Astrocyte (in vitro differentiated cells and primary cell): ENCODE results near the gene SCN1B. TPM values are rescaled to one million over a fixed set of nuclear protein-coding genes. Genes with fewer than 3 reads are reported as not detected.
A peak's percentile ranks its signal among the peaks of the same experiment; 100 is the strongest.
"Not testable (repeated sequence)": the region's sequence is repeated elsewhere in the genome, so short reads cannot be mapped to it uniquely, and the experiment has no call there.

Experiments used
- DNase-seq: peaks from one replicate; pipeline ENCODE4 v3.0.0-alpha.2; 2010; ENCODE audit warnings: low read depth
- FAIRE-seq: peaks from 2 replicates; lab custom pipeline; 2011; peaks lifted over from hg19 to GRCh38; lab: Jason Lieb, UNC
- H2AFZ ChIP-seq: 2 replicates; pipeline ENCODE4 v1.6.0; 2012; ENCODE audit warnings: low read depth, low read length, inconsistent platforms
- H3K27ac ChIP-seq: 2 replicates; pipeline ENCODE4 v1.5.1; 2011; ENCODE audit warnings: low read depth, low read length, inconsistent platforms
- H3K27me3 ChIP-seq: 2 replicates; pipeline ENCODE4 v1.6.0; 2011; ENCODE audit warnings: low read length, inconsistent platforms; ENCODE audit not compliant: insufficient read depth
- H3K36me3 ChIP-seq: 2 replicates; pipeline ENCODE4 v1.5.1; 2011; ENCODE audit warnings: low read length, inconsistent platforms; ENCODE audit not compliant: insufficient read depth
- H3K4me1 ChIP-seq: 2 replicates; pipeline ENCODE4 v1.5.1; 2011; ENCODE audit warnings: low read length, inconsistent platforms; ENCODE audit not compliant: insufficient read depth
- H3K4me2 ChIP-seq: 2 replicates; pipeline ENCODE4 v1.6.0; 2012; ENCODE audit warnings: low read length, inconsistent platforms
- H3K4me3 ChIP-seq: 2 replicates; pipeline ENCODE4 v1.5.1; 2011; ENCODE audit warnings: low read depth, mild to moderate bottlenecking, low read length, inconsistent platforms; ENCODE audit not compliant: insufficient read depth
- H3K79me2 ChIP-seq: 2 replicates; pipeline ENCODE4 v1.6.0; 2012; ENCODE audit warnings: mild to moderate bottlenecking, low read length, inconsistent platforms; ENCODE audit not compliant: insufficient read depth
- H3K9ac ChIP-seq: 2 replicates; pipeline ENCODE4 v1.6.0; 2012; ENCODE audit warnings: mild to moderate bottlenecking, low read length, inconsistent platforms
- H3K9me3 ChIP-seq: 2 replicates; pipeline ENCODE4 v1.5.1; 2012; ENCODE audit warnings: low read depth, mild to moderate bottlenecking, low read length, inconsistent platforms; ENCODE audit not compliant: insufficient read depth
- H4K20me1 ChIP-seq: 2 replicates; pipeline ENCODE4 v1.6.0; 2012; ENCODE audit warnings: low read length, inconsistent platforms; ENCODE audit not compliant: insufficient read depth
- H3K27ac Mint-ChIP-seq: one replicate; pipeline ENCODE4 v1.8.0; 2021; ENCODE audit warnings: mild to moderate bottlenecking, mixed read lengths; ENCODE audit not compliant: unreplicated experiment
- H3K27me3 Mint-ChIP-seq: one replicate; pipeline ENCODE4 v1.8.0; 2021; ENCODE audit warnings: low read depth, mixed read lengths; ENCODE audit not compliant: unreplicated experiment
- H3K36me3 Mint-ChIP-seq: one replicate; pipeline ENCODE4 v1.8.0; 2021; ENCODE audit warnings: low read depth, mixed read lengths; ENCODE audit not compliant: unreplicated experiment
- H3K4me1 Mint-ChIP-seq: one replicate; pipeline ENCODE4 v1.8.0; 2021; ENCODE audit warnings: low read depth, mixed read lengths; ENCODE audit not compliant: unreplicated experiment
- H3K4me3 Mint-ChIP-seq: one replicate; pipeline ENCODE4 v1.8.0; 2021; ENCODE audit warnings: mild to moderate bottlenecking, moderate library complexity, mixed read lengths; ENCODE audit not compliant: unreplicated experiment
- H3K9me3 Mint-ChIP-seq: one replicate; pipeline ENCODE4 v1.8.0; 2021; ENCODE audit warnings: mild to moderate bottlenecking, mixed read lengths; ENCODE audit not compliant: unreplicated experiment
- CTCF ChIP-seq: IDR thresholded peaks from 2 replicates; pipeline ENCODE4 v1.5.1; 2011; ENCODE audit warnings: low read depth, mild to moderate bottlenecking, inconsistent platforms, low read length, moderate library complexity; ENCODE audit not compliant: insufficient read depth
- EZH2 ChIP-seq: IDR thresholded peaks from 2 replicates; pipeline ENCODE4 v1.6.1; 2012; ENCODE audit warnings: mild to moderate bottlenecking, low read length, inconsistent platforms; ENCODE audit not compliant: insufficient read depth
- total RNA-seq: library from RNA; stranded (reverse); gene quantifications from 2 replicates; pipeline ENCODE4 v1.2.1, GENCODE V29; 2021

SCN1B gene
- total RNA-seq, 1 donor from 2014 or later, result 3.0 TPM

DNA sequence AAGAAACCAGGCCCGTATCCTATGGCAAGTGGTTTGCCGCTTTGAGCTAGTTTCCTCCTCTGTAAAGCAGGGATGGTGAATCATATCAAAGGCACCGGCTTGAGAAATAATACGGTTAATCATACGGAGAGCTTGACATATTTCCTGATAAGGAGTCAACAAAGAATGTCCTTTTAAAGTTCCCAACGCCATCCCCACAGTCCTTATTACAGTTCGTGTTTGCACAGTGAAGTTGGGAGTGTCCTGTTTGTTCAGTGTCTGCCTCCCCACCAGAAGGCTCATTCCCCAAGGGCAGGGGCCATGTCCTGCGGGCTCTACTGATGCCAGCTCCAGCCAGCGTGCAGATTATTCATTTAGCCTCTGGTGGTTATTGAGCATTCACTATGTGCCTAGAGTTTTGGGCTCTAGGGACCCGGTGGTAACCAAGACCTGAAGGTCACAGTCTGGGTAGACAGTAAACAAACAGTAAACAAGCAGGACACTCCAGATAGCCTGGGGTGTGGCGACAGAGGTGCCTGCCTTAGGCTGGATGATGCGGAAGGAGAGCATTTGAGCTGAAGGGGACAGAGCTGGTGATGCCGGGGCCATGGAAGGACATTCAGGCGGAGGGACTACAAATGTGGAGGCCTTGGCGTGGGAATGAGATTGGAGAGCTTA lies 23.8 kb upstream of the SCN1B start:
- peaks cover 6% of the 10 kb centered on the region for H3K36me3 ChIP-seq
- H3K4me3 Mint-ChIP-seq, result no peak overlapping the region
- peak overlapping the region; percentile 49 for H3K27ac ChIP-seq
- H3K27me3 Mint-ChIP-seq, result no peaks in the 10 kb centered on the region
- H3K27me3 ChIP-seq, result no peaks in the 10 kb centered on the region
- peak overlapping the region; percentile 53 for H3K27ac Mint-ChIP-seq
- H3K4me1 ChIP-seq, result peaks cover 22% of the 10 kb centered on the region
- DNase-seq (peak; percentile 85), FAIRE-seq (no peak)
- no peak overlapping the region for H2AFZ ChIP-seq
- H4K20me1 ChIP-seq, result peaks cover 72% of the 10 kb centered on the region
- H3K36me3 Mint-ChIP-seq, result peaks cover 20% of the 10 kb centered on the region
- TF ChIP-seq CTCF (no peak), EZH2 (no peak)
- H3K9me3 ChIP-seq, result no peaks in the 10 kb centered on the region
- H3K4me2 ChIP-seq, result peak overlapping the region; percentile 64
- H3K79me2 ChIP-seq, result peaks cover 62% of the 10 kb centered on the region
- no peak overlapping the region for H3K4me3 ChIP-seq
- H3K9ac ChIP-seq, result peak overlapping the region; percentile 41
- H3K4me1 Mint-ChIP-seq, result peaks cover 17% of the 10 kb centered on the region
- peaks cover 3% of the 10 kb centered on the region for H3K9me3 Mint-ChIP-seq

- Mint-ChIP-seq H3K9me3 (peaks cover 3% of the 10 kb centered on the region), H3K4me1 (peaks cover 17% of the 10 kb centered on the region), H3K4me3 (no peak overlapping the region), H3K27me3 (no peaks in the 10 kb centered on the region), H3K27ac (peak overlapping the region; percentile 53), H3K36me3 (peaks cover 20% of the 10 kb centered on the region)
- Histone ChIP-seq H3K27me3 (no peaks in the 10 kb centered on the region), H3K9ac (peak overlapping the region; percentile 41), H3K4me1 (peaks cover 22% of the 10 kb centered on the region), H3K79me2 (peaks cover 57% of the 10 kb centered on the region), H2AFZ (no peak overlapping the region), H4K20me1 (peaks cover 69% of the 10 kb centered on the region), H3K9me3 (no peaks in the 10 kb centered on the region), H3K4me3 (no peak overlapping the region), H3K36me3 (peaks cover 6% of the 10 kb centered on the region), H3K4me2 (peak overlapping the region; percentile 64), H3K27ac (peak overlapping the region; percentile 49)
- DNase-seq (no peak), FAIRE-seq (no peak)
- TF ChIP-seq CTCF, result no peak
- no peak for TF ChIP-seq EZH2
These were observed 23.3 kb upstream of the SCN1B start for GRCh38 chr19:35006999-35007365.

DNA sequence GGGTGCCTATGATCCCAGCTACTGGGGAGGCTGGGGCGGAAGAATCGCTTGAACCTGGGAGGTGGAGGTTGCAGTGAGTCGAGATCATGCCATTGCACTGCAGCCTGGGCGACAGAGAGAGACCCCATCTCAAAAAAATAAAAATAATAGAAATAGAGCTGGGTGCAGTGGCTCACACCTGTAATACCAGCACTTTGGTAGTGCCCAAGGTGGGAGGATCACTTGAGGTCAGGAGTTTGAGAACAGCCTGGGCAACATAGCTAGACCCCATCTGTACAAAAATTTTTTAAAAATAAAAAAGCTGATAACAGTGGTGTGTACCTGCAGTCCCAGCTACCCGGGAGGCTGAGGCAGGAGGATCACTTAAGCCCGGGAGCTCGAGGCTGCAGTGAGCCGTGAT lies 22.8 kb upstream of the SCN1B start:
- Histone ChIP-seq H4K20me1 (peaks cover 69% of the 10 kb centered on the region), H3K4me1 (peaks cover 22% of the 10 kb centered on the region), H3K79me2 (peaks cover 54% of the 10 kb centered on the region)
- H3K9me3 Mint-ChIP-seq, H3K27ac Mint-ChIP-seq, H3K4me2 ChIP-seq, H3K36me3 ChIP-seq, H3K27me3 Mint-ChIP-seq, H3K4me3 ChIP-seq, H3K9me3 ChIP-seq, FAIRE-seq, H3K4me3 Mint-ChIP-seq, DNase-seq, H3K27me3 ChIP-seq, H3K9ac ChIP-seq, H3K27ac ChIP-seq, H2AFZ ChIP-seq: not testable (repeated sequence)
- Mint-ChIP-seq H3K36me3 (peaks cover 24% of the 10 kb centered on the region), H3K4me1 (peaks cover 17% of the 10 kb centered on the region)
